Suppressor macrophage (primary cell): ENCODE results near the gene OR2C3.
"Not testable (repeated sequence)": the region's sequence is repeated elsewhere in the genome, so short reads cannot be mapped to it uniquely, and the experiment has no call there.

Source experiments
- DNase-seq, 4 experiments: peaks; one replicate each; pipeline ENCODE4 v3.0.0-alpha.2; 2020 to 2022
- total RNA-seq, 17 experiments: gene quantifications; one replicate each; lab custom pipeline; 2026; ENCODE audit warnings: mixed read lengths in 6 of 17, inconsistent platforms in 3 of 17; lab: John Stamatoyannopoulos, UW

The OR2C3 gene
- 0 to 5.0 (median 0.36) reads per million in 17 experiments for total RNA-seq

- no peak for DNase-seq
These were observed at the start of gene OR2C3 for GRCh38 chr1:247536340-247536739. Gene OR2C3, minus strand, starts transcription at chr1:247536440. Its CDS starts 3,929 bp downstream, at chr1:247532511.

GRCh38 chr1:247578946-247579460 lies 42.8 kb upstream of the OR2C3 start:
- DNase-seq = no peak

GRCh38 chr1:247576514-247576913 lies 40.3 kb upstream of the OR2C3 start:
- DNase-seq = peak; percentile 5 to 73 (median 48)

- peak in 2 of 4 experiments; percentile 2 to 3 for DNase-seq
These were observed 38.4 kb upstream of the OR2C3 start for GRCh38 chr1:247574664-247575063.

- DNase-seq = no peak
These were observed 38.0 kb upstream of the OR2C3 start for GRCh38 chr1:247574236-247574635.

- no peak for DNase-seq
These were observed 26.0 kb upstream of the OR2C3 start for GRCh38 chr1:247562198-247562597.

GRCh38 chr1:247561711-247562110 lies 25.5 kb upstream of the OR2C3 start:
- no peak for DNase-seq

- DNase-seq = no peak
These were observed 21.9 kb upstream of the OR2C3 start for GRCh38 chr1:247557926-247558674.

GRCh38 chr1:247552231-247552630 lies 16.0 kb upstream of the OR2C3 start:
- DNase-seq = no peak

GRCh38 chr1:247551721-247552120 lies 15.5 kb upstream of the OR2C3 start:
- no peak for DNase-seq

GRCh38 chr1:247548769-247549182 lies 12.5 kb upstream of the OR2C3 start, which contains the start of gene GCSAML:
Gene GCSAML, plus strand, starts transcription at chr1:247549134. Its CDS starts 58 bp downstream, at chr1:247549192.
- peak; percentile 17 to 62 (median 50) for DNase-seq

- DNase-seq = peak in 1 of 4 experiments; percentile 8
These were observed 11.9 kb upstream of the OR2C3 start for GRCh38 chr1:247548092-247548491.

- DNase-seq = peak; percentile 24 to 65 (median 42)
These were observed 6.6 kb upstream of the OR2C3 start for GRCh38 chr1:247542811-247543210.

- DNase-seq = no peak
These were observed 4.3 kb upstream of the OR2C3 start for GRCh38 chr1:247540581-247540980.

- no peak for DNase-seq
These were observed 3.0 kb upstream of the OR2C3 start for GRCh38 chr1:247539215-247539614.

GRCh38 chr1:247538561-247538960 lies 2.3 kb upstream of the OR2C3 start:
- DNase-seq = no peak

GRCh38 chr1:247535402-247535801 lies 838 bp downstream of the OR2C3 start:
- DNase-seq = peak in 1 of 4 experiments; percentile 7

GRCh38 chr1:247531937-247532336 lies 4.3 kb downstream of the OR2C3 start:
- peak in 2 of 4 experiments; percentile 11 to 19 for DNase-seq

GRCh38 chr1:247530785-247531184 lies 5.5 kb downstream of the OR2C3 start:
- peak in 2 of 4 experiments; percentile 7 to 16 for DNase-seq

- DNase-seq = peak; percentile 33 to 66 (median 60)
These were observed 6.4 kb downstream of the OR2C3 start for GRCh38 chr1:247529771-247530355.

GRCh38 chr1:247528812-247529474 lies 7.3 kb downstream of the OR2C3 start:
- peak in 1 of 4 experiments; percentile 13 for DNase-seq

- not testable (repeated sequence) for DNase-seq
These were observed 14.4 kb downstream of the OR2C3 start for GRCh38 chr1:247521886-247522285.

- no peak for DNase-seq
These were observed 17.7 kb downstream of the OR2C3 start for GRCh38 chr1:247518613-247518891.
